ACHN (cell line): ENCODE measurements around the gene IRAG1.
A peak's percentile ranks its signal among the peaks of the same experiment; 100 is the strongest.

ENCODE experiments used
- DNase-seq: peaks from one replicate; pipeline ENCODE4 v3.0.0-alpha.2; 2015
- in situ Hi-C: cut with HindIII; loops from 2 replicates; pipeline ENCODE4 v1.10.0; 2017; ENCODE audit warnings: low sequenced_read_pairs, low pct_ligation_motif_present, low pct_unique_long_range_greater_than_20kb

The IRAG1 gene

GRCh38 chr11:10673501-10674062, 20.0 kb downstream of the IRAG1 start:
- in situ Hi-C loops, result no loop called here
- DNase-seq, result no peak

GRCh38 chr11:10670099-10670498, 23.5 kb downstream of the IRAG1 start:
- in situ Hi-C loops, result no loop called here
- no peak for DNase-seq

GRCh38 chr11:10669258-10670033, 24.1 kb downstream of the IRAG1 start:
- no peak for DNase-seq
- in situ Hi-C loops, result no loop called here

- DNase-seq, result no peak
- in situ Hi-C loops, result no loop called here
Observed at GRCh38 chr11:10667521-10667885, 26.1 kb downstream of the IRAG1 start.

GRCh38 chr11:10666556-10667520, 26.7 kb downstream of the IRAG1 start:
- no peak for DNase-seq
- in situ Hi-C loops, result no loop called here

GRCh38 chr11:10664496-10664895, 29.1 kb downstream of the IRAG1 start:
- in situ Hi-C loops, result no loop called here

GRCh38 chr11:10663990-10664389, 29.6 kb downstream of the IRAG1 start:
- in situ Hi-C loops, result no loop called here
- DNase-seq, result no peak

More at GRCh38 chr11:10664496-10664895, 29.1 kb downstream of the IRAG1 start:
- DNase-seq, result no peak

- DNase-seq, result no peak
- in situ Hi-C loops, result no loop called here
Observed at GRCh38 chr11:10663365-10663764, 30.2 kb downstream of the IRAG1 start.

GRCh38 chr11:10660323-10660722, 33.2 kb downstream of the IRAG1 start:
- in situ Hi-C loops, result no loop called here
- no peak for DNase-seq

- DNase-seq, result peak; percentile 68
- in situ Hi-C loops, result no loop called here
Observed at GRCh38 chr11:10659339-10660216, 34.0 kb downstream of the IRAG1 start.

GRCh38 chr11:10658621-10659338, 34.8 kb downstream of the IRAG1 start:
- DNase-seq, result no peak
- in situ Hi-C loops, result no loop called here

- peak; percentile 57 for DNase-seq
- in situ Hi-C loops, result no loop called here
Observed at GRCh38 chr11:10657308-10658271, 36.0 kb downstream of the IRAG1 start.

GRCh38 chr11:10655943-10656576, 37.5 kb downstream of the IRAG1 start:
- DNase-seq, result no peak
- in situ Hi-C loops, result no loop called here

GRCh38 chr11:10655227-10655626, 38.3 kb downstream of the IRAG1 start:
- in situ Hi-C loops, result no loop called here
- DNase-seq, result no peak

GRCh38 chr11:10654811-10655150, 38.8 kb downstream of the IRAG1 start:
- in situ Hi-C loops, result no loop called here
- no peak for DNase-seq

GRCh38 chr11:10653946-10654810, 39.4 kb downstream of the IRAG1 start:
- in situ Hi-C loops, result no loop called here
- DNase-seq, result peak; percentile 48
